ENCODE data around the gene LRRC14B. TPM values are rescaled to one million over a fixed set of nuclear protein-coding genes. Genes with fewer than 3 reads are reported as not detected.
"Not testable (repeated sequence)": the region's sequence is repeated elsewhere in the genome, so short reads cannot be mapped to it uniquely, and the experiment has no call there.

The LRRC14B gene
- total and polyA plus RNA-seq, 3 donors from 2014 or later = 0.33 to 0.94 (median 0.93) TPM

DNA sequence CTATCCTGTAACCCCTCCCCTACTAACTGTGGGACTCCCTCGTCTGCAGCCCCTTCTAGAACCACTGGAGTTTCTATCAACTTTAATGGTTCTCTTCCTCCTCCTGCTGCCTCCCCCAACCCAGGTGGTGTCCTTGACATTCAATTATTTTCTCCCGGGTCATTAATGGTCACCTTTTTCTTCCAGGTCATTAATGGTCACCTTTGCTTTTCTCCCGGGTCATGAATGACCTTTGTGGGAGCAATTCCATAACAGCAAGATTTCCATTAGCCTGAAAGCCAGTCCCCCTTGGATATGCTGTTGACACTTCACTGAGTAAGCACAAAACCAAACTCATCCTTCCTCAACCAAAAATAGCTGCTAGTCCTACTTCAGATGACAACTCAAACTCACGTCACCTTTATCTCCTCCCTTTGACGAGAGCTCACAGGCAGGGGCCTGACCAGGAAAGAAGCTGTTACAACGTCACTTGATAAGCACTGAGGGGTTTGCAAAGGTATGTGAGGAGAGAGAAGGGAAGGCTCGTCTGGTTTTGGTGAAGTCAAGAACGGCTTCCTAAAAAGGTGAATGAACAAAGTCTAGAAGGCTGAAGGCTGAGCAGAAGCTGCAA is 15.7 kb downstream of the LRRC14B start:
- Histone ChIP-seq H3K27ac (no peak overlapping the region), H3K4me3 (no peak overlapping the region), H3K9me3 (no peaks in the 10 kb centered on the region), H3K27me3 (no peaks in the 10 kb centered on the region), H3K36me3 (ENCODE audit: low read depth, missing control alignments) (no peaks in the 10 kb centered on the region), H3K4me1 (peaks cover 11% of the 10 kb centered on the region)
- no peak for TF ChIP-seq POLR2A (IDR thresholded peaks at IDR 0.05)
- TF ChIP-seq, protein P1, sequence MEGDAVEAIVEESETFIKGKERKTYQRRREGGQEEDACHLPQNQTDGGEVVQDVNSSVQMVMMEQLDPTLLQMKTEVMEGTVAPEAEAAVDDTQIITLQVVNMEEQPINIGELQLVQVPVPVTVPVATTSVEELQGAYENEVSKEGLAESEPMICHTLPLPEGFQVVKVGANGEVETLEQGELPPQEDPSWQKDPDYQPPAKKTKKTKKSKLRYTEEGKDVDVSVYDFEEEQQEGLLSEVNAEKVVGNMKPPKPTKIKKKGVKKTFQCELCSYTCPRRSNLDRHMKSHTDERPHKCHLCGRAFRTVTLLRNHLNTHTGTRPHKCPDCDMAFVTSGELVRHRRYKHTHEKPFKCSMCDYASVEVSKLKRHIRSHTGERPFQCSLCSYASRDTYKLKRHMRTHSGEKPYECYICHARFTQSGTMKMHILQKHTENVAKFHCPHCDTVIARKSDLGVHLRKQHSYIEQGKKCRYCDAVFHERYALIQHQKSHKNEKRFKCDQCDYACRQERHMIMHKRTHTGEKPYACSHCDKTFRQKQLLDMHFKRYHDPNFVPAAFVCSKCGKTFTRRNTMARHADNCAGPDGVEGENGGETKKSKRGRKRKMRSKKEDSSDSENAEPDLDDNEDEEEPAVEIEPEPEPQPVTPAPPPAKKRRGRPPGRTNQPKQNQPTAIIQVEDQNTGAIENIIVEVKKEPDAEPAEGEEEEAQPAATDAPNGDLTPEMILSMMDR (IDR thresholded peaks at IDR 0.05) = no peak
- no peak for DNase-seq
- intact Hi-C loops (cut with DNase I; ENCODE audit: low total_unique reads) = no loop called here
- 54 to 63% methylated on average over 8 of the region's 8 CpGs for WGBS, 2 donors

GRCh38 chr5:207599-207998 is 16.3 kb downstream of the LRRC14B start:
- 56 to 80% methylated on average over 14 of the region's 14 CpGs for WGBS, 2 donors
- DNase-seq = no peak
- H3K27me3 ChIP-seq = no peaks in the 10 kb centered on the region
- peaks cover 11% of the 10 kb centered on the region for H3K4me1 ChIP-seq
- no peaks in the 10 kb centered on the region for H3K36me3 ChIP-seq (ENCODE audit: low read depth, missing control alignments)
- no peak overlapping the region for H3K27ac ChIP-seq
- H3K9me3 ChIP-seq = no peaks in the 10 kb centered on the region
- TF ChIP-seq, protein P1 (IDR thresholded peaks at IDR 0.05) = no peak
- no peak for TF ChIP-seq POLR2A (IDR thresholded peaks at IDR 0.05)
- no peak overlapping the region for H3K4me3 ChIP-seq
- intact Hi-C loops (cut with DNase I; ENCODE audit: low total_unique reads) = no loop called here

DNA sequence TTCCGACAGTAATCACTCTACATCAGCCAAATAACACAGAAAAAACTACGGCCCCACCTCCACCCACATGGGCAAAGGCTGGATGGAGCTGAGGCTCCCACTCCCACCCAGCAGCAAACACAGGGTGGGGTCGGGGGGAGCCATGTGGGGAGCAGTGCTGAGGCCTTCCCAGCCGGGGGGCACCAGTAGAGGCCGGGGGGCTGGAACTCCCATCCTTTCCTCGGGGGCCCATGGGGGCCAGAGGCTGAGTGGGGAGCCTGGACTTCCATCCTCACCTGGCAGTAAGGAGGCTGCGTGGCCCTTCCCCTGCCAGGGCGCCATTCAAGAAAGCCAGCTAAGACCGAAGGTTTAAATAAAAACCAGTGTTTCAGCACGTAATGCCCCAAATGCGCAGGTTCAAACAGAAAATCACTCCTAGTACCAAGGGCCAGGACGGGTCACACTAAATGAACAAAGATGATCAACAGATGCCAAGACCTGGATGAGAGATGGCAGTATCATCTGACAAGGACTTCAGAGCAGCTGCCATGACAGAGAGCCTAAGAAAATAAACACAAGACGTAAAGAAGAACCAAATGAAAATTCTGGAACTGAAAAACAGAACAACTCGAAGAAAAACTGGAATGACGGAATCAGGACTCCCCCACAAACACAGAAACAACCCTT is 17.3 kb downstream of the LRRC14B start:
- Histone ChIP-seq H3K4me3 (no peak overlapping the region), H3K27ac (no peak overlapping the region), H3K27me3 (no peaks in the 10 kb centered on the region), H3K9me3 (no peaks in the 10 kb centered on the region), H3K4me1 (peaks cover 11% of the 10 kb centered on the region), H3K36me3 (ENCODE audit: low read depth, missing control alignments) (no peaks in the 10 kb centered on the region)
- intact Hi-C loops (cut with DNase I; ENCODE audit: low total_unique reads) = no loop called here
- DNase-seq = no peak
- no peak for TF ChIP-seq POLR2A (IDR thresholded peaks at IDR 0.05)
- TF ChIP-seq, protein P1 (IDR thresholded peaks at IDR 0.05) = no peak
- WGBS, 2 donors = 66 to 79% methylated on average over 14 to 15 of the region's 15 CpGs

GRCh38 chr5:213803-214395 is 22.6 kb downstream of the LRRC14B start:
- no peaks in the 10 kb centered on the region for H3K36me3 ChIP-seq (ENCODE audit: low read depth, missing control alignments)
- no peaks in the 10 kb centered on the region for H3K27me3 ChIP-seq
- H3K9me3 ChIP-seq = no peaks in the 10 kb centered on the region
- no peak overlapping the region for H3K27ac ChIP-seq
- no peak for DNase-seq
- no peak for TF ChIP-seq POLR2A (IDR thresholded peaks at IDR 0.05)
- no peaks in the 10 kb centered on the region for H3K4me1 ChIP-seq
- H3K4me3 ChIP-seq = no peak overlapping the region
- intact Hi-C loops (cut with DNase I; ENCODE audit: low total_unique reads) = no loop called here
- 92 to 93% methylated on average over 12 of the region's 12 CpGs for WGBS, 2 donors

- H3K36me3 ChIP-seq (ENCODE audit: low read depth, missing control alignments); H3K4me1 ChIP-seq; intact Hi-C loops (cut with DNase I; ENCODE audit: low total_unique reads); H3K9me3 ChIP-seq; H3K4me3 ChIP-seq; H3K27me3 ChIP-seq; DNase-seq; H3K27ac ChIP-seq: not testable (repeated sequence)
- 93 to 96% methylated on average over 2 of the region's 2 CpGs for WGBS, 2 donors
These were observed 24.0 kb downstream of the LRRC14B start for GRCh38 chr5:215256-215655.

DNA sequence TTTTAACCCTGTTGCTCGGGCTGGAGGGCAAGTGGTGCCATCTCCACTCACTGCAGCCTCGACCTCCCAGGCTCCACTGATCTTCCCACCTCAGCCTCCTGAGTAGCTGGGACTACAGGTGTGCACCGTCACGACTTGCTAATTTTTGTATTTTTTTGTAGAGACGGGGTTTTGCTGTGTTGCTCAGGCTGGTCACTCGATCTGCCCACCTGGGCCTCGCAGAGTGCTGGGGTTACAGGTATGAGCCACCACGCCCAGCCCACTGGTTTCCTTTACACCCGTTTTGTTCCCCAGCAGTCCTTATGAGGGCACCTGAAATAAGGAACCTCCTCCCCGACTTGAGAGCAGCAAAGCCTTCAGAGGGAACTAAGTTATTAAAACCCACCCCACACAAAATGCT is 24.8 kb downstream of the LRRC14B start:
- H3K36me3 ChIP-seq (ENCODE audit: low read depth, missing control alignments); H3K9me3 ChIP-seq; H3K4me1 ChIP-seq; intact Hi-C loops (cut with DNase I; ENCODE audit: low total_unique reads); H3K27me3 ChIP-seq; H3K4me3 ChIP-seq; DNase-seq; H3K27ac ChIP-seq: not testable (repeated sequence)
- WGBS, 2 donors = 89 to 94% methylated on average over 8 to 9 of the region's 10 CpGs

Data from testis (tissue), 3 donors.